Erythroblast (primary cell): ENCODE data around the gene GATA5.

Experiments used
- GATA1 ChIP-seq: IDR thresholded peaks from 2 replicates; pipeline ENCODE4 v1.6.1; 2011; ENCODE audit warnings: low read depth, mild to moderate bottlenecking, control low read depth, low read length, moderate library complexity
- POLR2A ChIP-seq: IDR thresholded peaks from 2 replicates; pipeline ENCODE4 v1.6.1; 2011; ENCODE audit warnings: mild to moderate bottlenecking, low read length

GRCh38 chr20:62507323-62507722 is 31.5 kb upstream of the GATA5 start:
- TF ChIP-seq POLR2A: no peak
- no peak for TF ChIP-seq GATA1
